ENCODE data around the gene LYSMD3. TPM values are rescaled to one million over a fixed set of nuclear protein-coding genes. Genes with fewer than 3 reads are reported as not detected.

Gene LYSMD3
- total and polyA plus RNA-seq, 7 donors = 8.0 to 23.7 (median 15.5) TPM

DNA sequence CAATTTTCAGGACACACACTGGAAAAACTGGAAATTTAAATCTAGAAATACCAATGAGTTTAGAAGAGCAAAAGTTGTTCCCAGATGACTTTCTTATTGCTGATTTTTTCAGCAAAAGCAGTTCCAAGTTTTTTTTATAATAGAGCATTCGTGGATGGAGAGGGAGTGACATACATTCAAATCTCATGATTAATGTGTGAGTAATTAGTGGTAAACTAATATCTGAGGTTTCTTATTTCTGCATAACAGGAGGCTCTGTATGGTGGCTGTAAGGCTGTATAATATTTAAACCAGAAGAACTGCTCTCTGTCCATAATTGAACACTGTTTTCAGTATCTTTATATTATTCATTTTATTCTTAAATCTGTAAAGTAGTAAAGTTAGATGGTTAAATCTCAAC is 25.8 kb downstream of the LYSMD3 start:
- 87 to 91% methylated on average over 1 of the region's 1 CpG for WGBS, 2 donors
- no peaks in the 10 kb centered on the region for H3K9me3 ChIP-seq

DNA sequence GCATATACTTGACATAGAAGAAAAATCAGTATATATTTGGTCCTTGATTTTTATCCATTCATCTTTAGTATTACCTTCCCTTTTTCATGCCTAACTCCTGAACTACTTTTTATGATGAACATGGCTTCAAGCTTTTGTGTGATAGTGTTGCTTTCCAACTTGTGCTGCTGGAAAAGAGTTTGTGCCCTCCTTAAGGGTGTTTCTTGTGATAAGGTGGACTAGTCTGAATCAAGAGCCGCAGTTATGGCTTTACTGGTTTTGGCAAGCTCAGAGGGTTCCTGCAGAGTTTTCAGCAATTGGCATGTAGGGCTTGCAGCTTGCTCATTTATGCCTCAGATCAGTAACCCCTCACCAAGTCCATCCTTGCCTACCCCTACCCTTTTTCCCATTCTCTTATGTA is 34.2 kb downstream of the LYSMD3 start:
- intact Hi-C loops (cut with DNase I) = no loop called here
- H3K27me3 ChIP-seq = no peaks in the 10 kb centered on the region
- H3K36me3 ChIP-seq = no peaks in the 10 kb centered on the region
- no peak for TF ChIP-seq POLR2AphosphoS5 (IDR thresholded peaks at IDR 0.05)
- TF ChIP-seq EP300 (IDR thresholded peaks at IDR 0.05) = no peak
- TF ChIP-seq POLR2A (IDR thresholded peaks at IDR 0.05) = no peak
- TF ChIP-seq, protein P1, sequence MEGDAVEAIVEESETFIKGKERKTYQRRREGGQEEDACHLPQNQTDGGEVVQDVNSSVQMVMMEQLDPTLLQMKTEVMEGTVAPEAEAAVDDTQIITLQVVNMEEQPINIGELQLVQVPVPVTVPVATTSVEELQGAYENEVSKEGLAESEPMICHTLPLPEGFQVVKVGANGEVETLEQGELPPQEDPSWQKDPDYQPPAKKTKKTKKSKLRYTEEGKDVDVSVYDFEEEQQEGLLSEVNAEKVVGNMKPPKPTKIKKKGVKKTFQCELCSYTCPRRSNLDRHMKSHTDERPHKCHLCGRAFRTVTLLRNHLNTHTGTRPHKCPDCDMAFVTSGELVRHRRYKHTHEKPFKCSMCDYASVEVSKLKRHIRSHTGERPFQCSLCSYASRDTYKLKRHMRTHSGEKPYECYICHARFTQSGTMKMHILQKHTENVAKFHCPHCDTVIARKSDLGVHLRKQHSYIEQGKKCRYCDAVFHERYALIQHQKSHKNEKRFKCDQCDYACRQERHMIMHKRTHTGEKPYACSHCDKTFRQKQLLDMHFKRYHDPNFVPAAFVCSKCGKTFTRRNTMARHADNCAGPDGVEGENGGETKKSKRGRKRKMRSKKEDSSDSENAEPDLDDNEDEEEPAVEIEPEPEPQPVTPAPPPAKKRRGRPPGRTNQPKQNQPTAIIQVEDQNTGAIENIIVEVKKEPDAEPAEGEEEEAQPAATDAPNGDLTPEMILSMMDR (IDR thresholded peaks at IDR 0.05) = no peak
- H3K27ac ChIP-seq = no peak overlapping the region
- WGBS, 2 donors = 93 to 98% methylated on average over 1 of the region's 1 CpG
- H3K4me3 ChIP-seq = no peak overlapping the region
- no peaks in the 10 kb centered on the region for H3K4me1 ChIP-seq
- H3K9me3 ChIP-seq = no peaks in the 10 kb centered on the region
- DNase-seq = no peak

More for the DNA sequence above, 25.8 kb downstream of the LYSMD3 start:
- Histone ChIP-seq H3K27me3 (no peaks in the 10 kb centered on the region), H3K4me1 (no peaks in the 10 kb centered on the region), H3K27ac (no peak overlapping the region), H3K36me3 (no peaks in the 10 kb centered on the region), H3K4me3 (no peak overlapping the region)
- TF ChIP-seq, protein P1 (IDR thresholded peaks at IDR 0.05) = no peak
- TF ChIP-seq EP300 (IDR thresholded peaks at IDR 0.05) (no peak), POLR2A (IDR thresholded peaks at IDR 0.05) (no peak), POLR2AphosphoS5 (IDR thresholded peaks at IDR 0.05) (no peak)
- intact Hi-C loops (cut with DNase I) = no loop called here
- DNase-seq = no peak

DNA sequence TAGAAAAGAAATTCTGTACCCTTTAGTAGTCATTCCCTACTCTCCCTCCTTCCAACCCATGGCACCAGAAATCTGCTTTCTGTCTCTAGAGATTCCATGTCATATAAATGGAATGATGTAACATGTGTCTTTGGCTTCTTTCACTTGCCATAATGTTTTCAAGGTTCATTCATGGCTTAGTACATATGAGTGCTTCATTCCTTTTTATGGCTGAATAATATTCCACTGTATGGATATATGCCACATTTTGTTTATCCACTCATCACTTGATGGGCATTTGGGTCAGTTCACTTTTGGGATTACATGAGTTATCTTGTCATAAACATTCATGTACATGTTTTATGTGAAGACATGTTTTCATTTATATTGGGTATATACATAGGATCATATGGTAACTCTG is 35.3 kb downstream of the LYSMD3 start:
- TF ChIP-seq POLR2AphosphoS5 (IDR thresholded peaks at IDR 0.05) (no peak), EP300 (IDR thresholded peaks at IDR 0.05) (no peak), POLR2A (IDR thresholded peaks at IDR 0.05) (no peak)
- intact Hi-C loops (cut with DNase I) = no loop called here
- Histone ChIP-seq H3K27me3 (no peaks in the 10 kb centered on the region), H3K4me3 (no peak overlapping the region), H3K27ac (no peak overlapping the region), H3K36me3 (no peaks in the 10 kb centered on the region), H3K9me3 (no peaks in the 10 kb centered on the region), H3K4me1 (no peaks in the 10 kb centered on the region)
- no peak for DNase-seq

DNA sequence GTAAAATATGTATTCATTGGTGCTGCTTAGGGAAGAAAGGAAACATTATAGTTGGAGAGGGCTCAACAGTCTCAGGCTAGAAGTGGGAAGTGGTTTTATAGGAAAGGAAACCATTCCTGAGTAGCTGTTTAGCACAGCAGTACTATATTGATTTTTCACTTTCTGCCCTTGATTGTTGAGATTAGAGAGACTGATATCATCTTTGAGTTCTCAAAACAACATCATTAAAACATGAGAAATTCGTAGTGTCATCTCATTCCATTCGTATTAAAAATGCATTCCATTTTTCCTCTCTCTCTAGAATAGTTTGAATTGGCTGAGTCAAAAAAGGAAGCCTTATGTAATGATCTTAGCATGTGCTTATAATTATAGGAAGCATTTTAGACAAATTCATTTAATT is 40.6 kb downstream of the LYSMD3 start:
- DNase-seq = no peak
- intact Hi-C loops (cut with DNase I) = no loop called here
- H3K4me1 ChIP-seq = no peaks in the 10 kb centered on the region
- H3K36me3 ChIP-seq = no peaks in the 10 kb centered on the region
- H3K27me3 ChIP-seq = no peaks in the 10 kb centered on the region
- no peak overlapping the region for H3K4me3 ChIP-seq
- WGBS, 2 donors = 52 to 83% methylated on average over 2 of the region's 2 CpGs
- H3K27ac ChIP-seq = no peak overlapping the region
- no peaks in the 10 kb centered on the region for H3K9me3 ChIP-seq
- TF ChIP-seq, protein P1 (IDR thresholded peaks at IDR 0.05) = no peak

DNA sequence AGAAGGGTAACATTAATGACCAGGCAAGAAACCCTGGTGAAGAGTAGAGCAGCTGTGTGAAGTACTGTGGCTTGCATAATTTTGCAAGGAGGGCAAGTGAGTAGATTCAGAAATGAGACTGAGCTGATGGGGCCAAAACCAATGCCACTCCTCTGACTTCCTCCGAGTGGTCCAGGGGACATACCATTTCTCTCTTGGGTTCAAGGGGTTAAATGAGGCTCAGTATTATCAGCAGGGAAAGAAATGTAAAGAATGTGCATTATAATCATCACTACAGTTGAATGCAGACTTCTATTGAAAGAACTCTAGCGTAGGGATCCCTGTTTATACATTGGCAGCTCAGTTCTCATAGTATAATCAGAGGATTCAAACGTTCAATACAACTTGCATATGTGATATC is 44.8 kb downstream of the LYSMD3 start:
- no peaks in the 10 kb centered on the region for H3K36me3 ChIP-seq
- H3K4me1 ChIP-seq = no peaks in the 10 kb centered on the region
- intact Hi-C loops (cut with DNase I) = no loop called here
- 81 to 82% methylated on average over 3 of the region's 3 CpGs for WGBS, 2 donors
- no peak overlapping the region for H3K4me3 ChIP-seq
- no peaks in the 10 kb centered on the region for H3K27me3 ChIP-seq
- no peaks in the 10 kb centered on the region for H3K9me3 ChIP-seq
- no peak overlapping the region for H3K27ac ChIP-seq
- DNase-seq = no peak
- TF ChIP-seq, protein P1 (IDR thresholded peaks at IDR 0.05) = no peak
- TF ChIP-seq POLR2A (IDR thresholded peaks at IDR 0.05) (no peak), EP300 (IDR thresholded peaks at IDR 0.05) (no peak), POLR2AphosphoS5 (IDR thresholded peaks at IDR 0.05) (no peak)
